Measurements from ENCODE around the gene HBD.

The HBD gene

GRCh38 chr11:5233307-5233706 is 976 bp downstream of the HBD start:
- no peak for FAIRE-seq

GRCh38 chr11:5232821-5233220 is 1.5 kb downstream of the HBD start:
- DNase-seq (ENCODE audit: low spot score), result no peak
- no peak for FAIRE-seq

More at GRCh38 chr11:5233307-5233706, 976 bp downstream of the HBD start:
- no peak for DNase-seq (ENCODE audit: low spot score)

DNA sequence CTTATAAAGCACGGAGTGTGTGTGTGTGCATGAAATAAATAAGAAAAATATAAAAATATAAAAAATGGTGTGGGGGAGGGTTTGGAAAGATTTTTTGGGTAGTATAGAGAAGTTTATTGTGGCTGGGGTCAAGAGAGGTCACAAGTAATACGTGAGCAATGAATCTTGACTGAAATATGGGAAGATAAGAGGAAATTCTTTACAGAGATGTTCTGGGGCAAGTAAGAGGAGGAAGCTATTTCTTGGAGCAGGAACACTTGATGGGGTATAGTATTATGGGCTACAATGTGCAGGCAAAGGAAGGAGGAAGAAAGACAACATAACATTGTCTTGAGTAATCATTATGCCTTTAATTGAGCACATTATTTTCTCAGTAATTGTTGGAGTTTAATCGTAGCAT is 2.1 kb downstream of the HBD start:
- DNase-seq (ENCODE audit: low spot score) (no peak), FAIRE-seq (no peak)

GRCh38 chr11:5231111-5231510 is 3.2 kb downstream of the HBD start:
- no peak for DNase-seq (ENCODE audit: low spot score)
- FAIRE-seq, result no peak

- no peak for FAIRE-seq
- no peak for DNase-seq (ENCODE audit: low spot score)
These were observed 4.0 kb downstream of the HBD start for GRCh38 chr11:5230266-5230665.

DNA sequence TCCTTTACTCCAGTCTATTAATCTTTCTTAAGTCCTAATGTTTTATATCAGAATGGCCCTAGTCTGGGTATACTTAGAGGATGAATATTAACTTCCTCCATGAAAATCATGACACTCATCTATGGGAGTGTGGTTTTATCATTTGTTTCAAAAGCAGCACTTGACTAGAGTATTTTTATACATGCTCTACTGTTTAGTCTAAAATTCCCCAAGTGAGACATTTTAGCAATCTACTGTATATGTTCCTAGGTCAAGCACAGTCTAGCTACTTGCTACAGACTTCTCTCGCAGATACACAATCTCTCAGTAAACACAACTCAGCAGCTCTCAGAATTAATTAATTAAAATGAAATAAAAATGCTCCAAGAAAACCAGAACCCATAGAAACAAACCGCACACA is 4.5 kb downstream of the HBD start:
- FAIRE-seq (no peak), DNase-seq (ENCODE audit: low spot score) (no peak)

- DNase-seq (ENCODE audit: low spot score) (no peak), FAIRE-seq (no peak)
These were observed 4.9 kb downstream of the HBD start for GRCh38 chr11:5229356-5229755.

DNA sequence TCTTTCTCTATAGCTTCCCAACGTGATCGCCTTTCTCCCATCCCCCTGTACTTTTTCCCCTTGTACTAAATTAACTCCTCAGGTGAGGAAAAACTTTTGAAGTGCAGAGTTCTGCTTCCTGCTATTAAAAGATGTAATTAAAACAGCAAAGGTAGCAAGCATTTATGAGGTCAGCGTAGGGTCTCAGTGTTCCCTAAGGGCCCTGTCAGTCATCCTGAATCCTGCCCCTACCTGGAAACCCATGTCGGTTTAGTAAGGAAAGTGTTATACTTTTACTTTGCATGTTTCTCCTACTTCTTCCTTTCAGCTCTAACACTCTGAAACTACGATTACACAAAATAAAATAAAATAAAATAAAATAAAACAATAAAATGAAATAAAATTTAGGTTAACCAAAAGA is 6.2 kb downstream of the HBD start:
- FAIRE-seq (no peak), DNase-seq (ENCODE audit: low spot score) (no peak)

GRCh38 chr11:5227681-5228080 is 6.6 kb downstream of the HBD start:
- FAIRE-seq, result no peak

DNA sequence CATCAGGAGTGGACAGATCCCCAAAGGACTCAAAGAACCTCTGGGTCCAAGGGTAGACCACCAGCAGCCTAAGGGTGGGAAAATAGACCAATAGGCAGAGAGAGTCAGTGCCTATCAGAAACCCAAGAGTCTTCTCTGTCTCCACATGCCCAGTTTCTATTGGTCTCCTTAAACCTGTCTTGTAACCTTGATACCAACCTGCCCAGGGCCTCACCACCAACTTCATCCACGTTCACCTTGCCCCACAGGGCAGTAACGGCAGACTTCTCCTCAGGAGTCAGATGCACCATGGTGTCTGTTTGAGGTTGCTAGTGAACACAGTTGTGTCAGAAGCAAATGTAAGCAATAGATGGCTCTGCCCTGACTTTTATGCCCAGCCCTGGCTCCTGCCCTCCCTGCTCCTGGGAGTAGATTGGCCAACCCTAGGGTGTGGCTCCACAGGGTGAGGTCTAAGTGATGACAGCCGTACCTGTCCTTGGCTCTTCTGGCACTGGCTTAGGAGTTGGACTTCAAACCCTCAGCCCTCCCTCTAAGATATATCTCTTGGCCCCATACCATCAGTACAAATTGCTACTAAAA is 7.5 kb downstream of the HBD start, which contains the start of gene HBB:
Gene HBB, minus strand, starts transcription at position 340 of the 579 bp plus-strand sequence. Its CDS starts 50 bp downstream, at position 290.
- FAIRE-seq (no peak), DNase-seq (ENCODE audit: low spot score) (no peak)

More at GRCh38 chr11:5227681-5228080, 6.6 kb downstream of the HBD start:
- no peak for DNase-seq (ENCODE audit: low spot score)

- FAIRE-seq, result no peak
These were observed 8.8 kb downstream of the HBD start for GRCh38 chr11:5225480-5225871.

GRCh38 chr11:5224538-5225479 is 9.5 kb downstream of the HBD start:
- no peak for DNase-seq (ENCODE audit: low spot score)
- no peak for FAIRE-seq

More at GRCh38 chr11:5225480-5225871, 8.8 kb downstream of the HBD start:
- no peak for DNase-seq (ENCODE audit: low spot score)

DNA sequence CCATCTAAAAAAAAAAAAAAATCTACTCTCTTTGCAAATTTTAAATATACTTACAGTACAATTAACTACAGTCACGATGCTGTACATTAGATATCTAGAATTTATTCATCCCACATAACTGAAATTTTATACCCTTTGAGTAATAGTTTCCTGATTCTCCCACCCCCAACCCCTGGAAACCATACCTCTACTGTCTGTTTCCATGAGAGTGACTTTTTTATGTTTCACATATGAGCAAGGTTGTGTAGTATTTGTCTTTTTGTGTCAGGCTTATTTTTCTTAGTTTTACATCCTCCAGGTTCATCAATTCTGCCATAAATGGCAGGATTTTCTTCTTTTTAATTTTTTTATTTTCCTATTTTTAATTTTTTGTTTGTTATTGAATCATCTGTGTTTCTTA is 10.6 kb downstream of the HBD start:
- no peak for DNase-seq (ENCODE audit: low spot score)
- FAIRE-seq, result no peak

DNA sequence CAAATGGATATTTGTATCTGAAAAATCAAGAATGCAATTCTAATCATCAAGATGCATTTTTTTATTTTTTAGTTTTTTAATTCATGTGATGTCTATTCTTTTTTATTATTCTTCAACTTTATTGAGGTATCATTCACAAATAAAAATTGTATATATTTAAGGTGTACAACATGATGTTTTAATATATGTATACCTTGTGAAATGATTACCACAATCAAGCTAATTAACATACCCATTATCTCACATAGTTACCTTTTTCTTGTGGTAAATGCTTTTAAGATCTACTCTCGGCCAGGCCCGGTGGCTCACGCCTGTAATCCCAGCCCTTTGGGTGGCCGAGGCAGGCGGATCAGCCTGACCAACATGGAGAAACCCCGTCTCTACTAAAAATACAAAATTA is 11.1 kb downstream of the HBD start:
- FAIRE-seq (no peak), DNase-seq (ENCODE audit: low spot score) (no peak)

GRCh38 chr11:5210376-5210885 is 23.9 kb downstream of the HBD start:
- DNase-seq (ENCODE audit: low spot score) (no peak), FAIRE-seq (no peak)

GRCh38 chr11:5204787-5205186 is 29.5 kb downstream of the HBD start:
- FAIRE-seq, result no peak
- DNase-seq (ENCODE audit: low spot score), result peak; percentile 47

- DNase-seq (ENCODE audit: low spot score) (no peak), FAIRE-seq (no peak)
These were observed 30.9 kb downstream of the HBD start for GRCh38 chr11:5203366-5203765.

- DNase-seq (ENCODE audit: low spot score) (no peak), FAIRE-seq (no peak)
These were observed 33.7 kb downstream of the HBD start, which contains the start of gene OR51V1 for GRCh38 chr11:5200582-5200981. Gene OR51V1, minus strand, starts transcription at chr11:5200682. Its CDS starts 0 bp downstream, at chr11:5200682.

DNA sequence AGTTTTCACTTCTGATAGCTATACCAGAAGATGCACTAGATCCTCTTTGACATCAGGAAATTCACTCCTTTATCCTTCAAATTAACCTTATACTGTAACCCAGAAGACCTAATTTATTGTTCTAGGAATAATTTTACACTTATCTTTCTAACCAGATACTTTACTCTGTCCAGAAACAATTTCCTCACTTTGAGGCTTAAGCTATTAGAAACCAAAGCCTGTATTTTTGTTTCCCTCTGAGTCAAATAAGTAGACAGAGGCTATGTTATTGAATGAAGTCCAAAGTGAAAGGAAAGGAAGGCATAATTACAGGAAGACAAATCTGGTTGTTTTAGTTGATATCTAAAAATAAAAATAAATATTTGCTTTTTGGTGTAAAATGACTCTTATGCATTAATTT is 36.0 kb downstream of the HBD start:
- DNase-seq (ENCODE audit: low spot score), result no peak
- no peak for FAIRE-seq

DNA sequence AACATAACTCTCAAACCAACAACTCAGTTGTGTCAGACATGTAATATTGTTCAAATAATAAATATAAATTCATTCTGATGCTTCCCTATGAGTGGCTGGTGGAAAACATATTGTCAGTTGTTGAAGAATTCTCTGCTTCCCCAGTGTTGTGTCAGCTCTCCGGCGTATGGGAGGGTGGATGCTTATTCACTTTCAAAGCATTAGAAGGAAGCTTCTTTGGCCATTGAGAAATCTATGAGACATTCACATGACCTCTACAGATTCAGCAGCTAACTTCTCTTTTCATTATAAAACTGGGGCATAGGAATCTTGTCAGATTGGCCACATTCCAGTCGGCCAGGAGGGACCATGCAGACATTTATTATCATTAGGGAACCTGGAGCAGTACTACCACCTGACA is 36.7 kb downstream of the HBD start:
- DNase-seq (ENCODE audit: low spot score) (no peak), FAIRE-seq (no peak)

GRCh38 chr11:5196731-5197130 is 37.6 kb downstream of the HBD start:
- DNase-seq (ENCODE audit: low spot score) (no peak), FAIRE-seq (no peak)

- DNase-seq (ENCODE audit: low spot score) (no peak), FAIRE-seq (no peak)
These were observed 38.2 kb downstream of the HBD start for GRCh38 chr11:5196067-5196466.

Data from urothelium cell line (cell line).